PC-3 (cell line): Measurements from ENCODE around the gene ADCY5. TPM values are rescaled to one million over a fixed set of nuclear protein-coding genes. Genes with fewer than 3 reads are reported as not detected.

Source experiments
- ATAC-seq: fragments of 200-7000 bp; cut with Tn5 transposase; 2 replicates; pipeline ENCODE4 v1.9.1; 2020; ENCODE audit warnings: mild to moderate bottlenecking, moderate library complexity
- BruUV-seq: library from RNA; stranded (reverse); fragments of 400-500 nt; replicated peaks from 2 replicates; lab custom pipeline; 2021; lab: Mats Ljungman, UMichigan
- CTCF ChIA-PET: fragments of 300-600 bp; sonication (Branson Sonifier 250); formaldehyde crosslinking; loops from one replicate; lab custom pipeline; 2022; ENCODE audit warnings: antibody characterized with exemption; lab: Charles Lee
- POLR2A ChIA-PET: fragments of 300-600 bp; sonication (Branson Sonifier 250); formaldehyde crosslinking; loops from one replicate; lab custom pipeline; 2022; ENCODE audit warnings: antibody characterized with exemption; ENCODE audit not compliant: unreplicated experiment; lab: Charles Lee
- DNase-seq: peaks from one replicate; pipeline ENCODE4 v3.0.0-alpha.2; 2015
- H2AFZ ChIP-seq: fragments of 300-600 bp; sonication (generic); 2 replicates; pipeline ENCODE4 v1.6.0; 2016; ENCODE audit warnings: antibody characterized with exemption, low read length
- H3F3A ChIP-seq: fragments of 300-600 bp; sonication (generic); one replicate; pipeline ENCODE4 v1.6.0; 2017; ENCODE audit warnings: antibody characterized with exemption, low read length, control low read depth, mild to moderate bottlenecking; ENCODE audit not compliant: unreplicated experiment
- H3K27ac ChIP-seq: fragments of 300-600 bp; sonication (generic); 2 replicates; pipeline ENCODE4 v1.5.1; 2016; ENCODE audit warnings: mild to moderate bottlenecking, low read length
- H3K27me3 ChIP-seq: fragments of 300-600 bp; sonication (generic); 2 replicates; pipeline ENCODE4 v1.6.1; 2016; ENCODE audit warnings: low read length, mixed read lengths
- H3K36me3 ChIP-seq: fragments of 300-600 bp; sonication (generic); 2 replicates; pipeline ENCODE4 v1.6.1; 2016; ENCODE audit warnings: low read depth, mixed run types, low read length, mixed read lengths
- H3K4me1 ChIP-seq: fragments of 300-600 bp; sonication (generic); 2 replicates; pipeline ENCODE4 v1.5.1; 2016; ENCODE audit warnings: low read length; ENCODE audit not compliant: insufficient read depth
- H3K4me2 ChIP-seq: fragments of 300-600 bp; sonication (generic); 2 replicates; pipeline ENCODE4 v1.6.0; 2016; ENCODE audit warnings: low read length
- H3K4me3 ChIP-seq: fragments of 300-600 bp; sonication (generic); 2 replicates; pipeline ENCODE4 v1.5.1; 2016; ENCODE audit warnings: mild to moderate bottlenecking, low read length, mixed read lengths
- H3K79me2 ChIP-seq: fragments of 300-600 bp; sonication (generic); 2 replicates; pipeline ENCODE4 v1.6.1; 2017; ENCODE audit warnings: low read length, mixed read lengths
- H3K9ac ChIP-seq: fragments of 300-600 bp; sonication (generic); 2 replicates; pipeline ENCODE4 v1.6.0; 2016; ENCODE audit warnings: mild to moderate bottlenecking, low read length
- H3K9me2 ChIP-seq: fragments of 300-600 bp; sonication (generic); replicated peaks from 2 replicates; pipeline ENCODE4 v1.6.1; 2016; ENCODE audit warnings: mixed run types, low read length, mixed read lengths
- H3K9me3 ChIP-seq: fragments of 300-600 bp; sonication (generic); 2 replicates; pipeline ENCODE4 v1.6.1; 2016; ENCODE audit warnings: low read length, mixed read lengths
- H4K20me1 ChIP-seq: fragments of 300-600 bp; sonication (generic); 2 replicates; pipeline ENCODE4 v1.6.1; 2016; ENCODE audit warnings: low read length, mixed read lengths
- CTCF ChIP-seq: fragments of 300-600 bp; sonication (generic); conservative IDR thresholded peaks from 2 replicates; pipeline ENCODE4 v1.5.1; 2017; ENCODE audit warnings: antibody characterized with exemption, low read depth, mild to moderate bottlenecking, low read length
- EZH2 ChIP-seq: fragments of 300-600 bp; sonication (generic); IDR thresholded peaks from one replicate; pipeline ENCODE4 v1.6.1; 2017; ENCODE audit warnings: antibody characterized with exemption, mild to moderate bottlenecking, low read length; ENCODE audit not compliant: unreplicated experiment
- EZH2phosphoT487 ChIP-seq: fragments of 300-600 bp; sonication (generic); IDR thresholded peaks from 2 replicates; pipeline ENCODE4 v1.6.1; 2018; ENCODE audit warnings: mild to moderate bottlenecking, antibody characterized with exemption, low read length, borderline replicate concordance
- intact Hi-C: fragments of 100-400 bp; cut with micrococcal nuclease; formaldehyde crosslinking; loops from 2 replicates; pipeline ENCODE4 v1.9.0; 2023
- total RNA-seq: library from RNA; depleted of rRNA; stranded (reverse); fragments of >200 nt; gene quantifications from 2 replicates; pipeline ENCODE4 v1.2.3, GENCODE V29; 2014

The ADCY5 gene
- total RNA-seq, 1 experiment from 2014 or later = not detected

DNA sequence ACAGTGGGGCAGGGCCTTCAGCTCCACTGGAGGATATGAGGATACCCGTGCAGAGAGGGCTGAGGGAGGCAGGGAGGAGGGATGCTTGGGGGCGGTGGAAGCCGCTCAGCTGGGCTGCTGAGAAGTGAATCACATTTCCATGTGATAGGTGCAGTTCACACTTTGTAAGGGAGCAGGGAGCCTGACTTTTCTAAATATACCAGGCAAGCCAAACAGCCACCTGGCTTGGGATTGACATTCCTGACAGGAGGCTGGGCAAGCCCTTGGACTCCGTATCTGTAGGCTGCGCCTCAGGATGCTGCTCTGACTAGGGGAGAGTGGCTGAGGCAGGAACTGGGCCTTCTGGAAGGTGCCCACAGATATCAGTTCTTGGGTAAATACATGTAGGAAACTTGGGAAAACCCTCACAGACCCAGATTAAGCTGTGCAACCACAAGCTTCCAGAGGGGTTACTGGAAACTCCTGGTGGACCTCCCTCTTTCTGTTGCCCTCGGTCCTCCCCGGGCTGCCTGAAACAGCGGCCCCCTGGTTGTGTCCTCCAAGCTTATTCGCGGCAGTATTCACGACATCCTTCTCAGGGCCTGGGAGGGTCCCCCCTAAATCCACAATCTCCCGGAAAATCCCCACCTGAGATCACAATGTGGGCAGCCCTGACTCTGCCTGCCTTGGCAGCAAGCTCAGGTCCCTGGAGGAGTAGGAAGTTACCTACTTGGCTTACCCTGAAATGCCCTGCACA is 33.0 kb upstream of the ADCY5 start:
- H3K9ac ChIP-seq = no peak overlapping the region
- no peaks in the 10 kb centered on the region for H3K79me2 ChIP-seq
- ATAC-seq (no peak), DNase-seq (no peak)
- H3K36me3 ChIP-seq = no peaks in the 10 kb centered on the region
- BruUV-seq = no TSS peak
- no peak overlapping the region for H3K4me3 ChIP-seq
- H3K27me3 ChIP-seq = peaks cover 30% of the 10 kb centered on the region
- POLR2A ChIA-PET = no interaction called here
- no peak overlapping the region for H3K4me2 ChIP-seq
- no peak overlapping the region for H2AFZ ChIP-seq
- CTCF ChIA-PET = no interaction called here
- no peaks in the 10 kb centered on the region for H3K9me2 ChIP-seq
- H3F3A ChIP-seq = no peaks in the 10 kb centered on the region
- TF ChIP-seq EZH2phosphoT487 (no peak), EZH2 (no peak), CTCF (no peak)
- H3K9me3 ChIP-seq = no peaks in the 10 kb centered on the region
- no peaks in the 10 kb centered on the region for H4K20me1 ChIP-seq
- no peaks in the 10 kb centered on the region for H3K4me1 ChIP-seq
- H3K27ac ChIP-seq = no peak overlapping the region
- intact Hi-C loops = no loop called here

- no peaks in the 10 kb centered on the region for H3K36me3 ChIP-seq
- no peaks in the 10 kb centered on the region for H3F3A ChIP-seq
- no peaks in the 10 kb centered on the region for H3K9me2 ChIP-seq
- H3K9ac ChIP-seq = no peak overlapping the region
- BruUV-seq = no TSS peak
- no peak for DNase-seq
- CTCF ChIA-PET = no interaction called here
- H3K4me2 ChIP-seq = no peak overlapping the region
- H3K4me3 ChIP-seq = no peak overlapping the region
- no peak overlapping the region for H3K27ac ChIP-seq
- no peak for ATAC-seq
- no peaks in the 10 kb centered on the region for H3K4me1 ChIP-seq
- H4K20me1 ChIP-seq = no peaks in the 10 kb centered on the region
- intact Hi-C loops = no loop called here
- H3K79me2 ChIP-seq = no peaks in the 10 kb centered on the region
- TF ChIP-seq CTCF (no peak), EZH2phosphoT487 (no peak), EZH2 (no peak)
- H3K27me3 ChIP-seq = peaks cover 36% of the 10 kb centered on the region
- no peaks in the 10 kb centered on the region for H3K9me3 ChIP-seq
- no peak overlapping the region for H2AFZ ChIP-seq
- POLR2A ChIA-PET = no interaction called here
Observed at GRCh38 chr3:123481071-123481470, 32.2 kb upstream of the ADCY5 start.

GRCh38 chr3:123480428-123480827 is 31.5 kb upstream of the ADCY5 start:
- intact Hi-C loops = no loop called here

More at GRCh38 chr3:123480428-123480827, 31.5 kb upstream of the ADCY5 start:
- Histone ChIP-seq H4K20me1 (no peaks in the 10 kb centered on the region), H2AFZ (no peak overlapping the region), H3K79me2 (no peaks in the 10 kb centered on the region), H3K27me3 (peaks cover 42% of the 10 kb centered on the region), H3K4me3 (no peak overlapping the region), H3F3A (no peaks in the 10 kb centered on the region), H3K9me2 (no peaks in the 10 kb centered on the region), H3K9ac (no peak overlapping the region), H3K4me1 (no peaks in the 10 kb centered on the region), H3K36me3 (no peaks in the 10 kb centered on the region), H3K27ac (no peak overlapping the region), H3K9me3 (no peaks in the 10 kb centered on the region), H3K4me2 (no peak overlapping the region)
- BruUV-seq = no TSS peak
- ATAC-seq (no peak), DNase-seq (no peak)
- ChIA-PET POLR2A (no interaction called here), CTCF (no interaction called here)
- TF ChIP-seq CTCF (no peak), EZH2phosphoT487 (no peak), EZH2 (no peak)
